ENCODE measurements around the gene SLC8A1. TPM values are rescaled to one million over a fixed set of nuclear protein-coding genes. Genes with fewer than 3 reads are reported as not detected.

The SLC8A1 gene
- total and polyA plus RNA-seq, 2 donors (not counting 1 experiment from before 2014, with no cell fraction given), result 0.07 to 0.20 TPM

DNA sequence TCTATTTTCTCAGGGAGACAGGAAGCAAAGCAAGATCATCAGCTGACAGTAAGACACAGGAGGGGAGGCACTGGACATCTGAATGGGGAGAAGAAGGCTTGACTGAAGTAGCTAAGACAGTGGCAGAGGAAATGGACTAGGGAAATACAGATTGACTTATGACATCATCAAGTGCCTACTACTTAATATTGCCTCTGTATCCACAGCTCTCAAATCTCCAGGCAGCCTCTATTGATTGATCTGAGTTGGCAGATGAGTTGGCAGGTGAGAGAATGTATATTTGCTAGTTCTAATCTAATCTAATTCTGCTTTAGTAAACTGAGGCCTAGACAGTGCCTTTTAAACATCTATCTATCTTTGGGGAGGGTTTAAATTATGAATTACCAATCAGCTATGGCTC lies 242.1 kb downstream of the SLC8A1 start:
- Histone ChIP-seq H3K36me3 (replicated peaks in 1 of 2; ENCODE audit: control extremely low read depth in 1 of 2, control insufficient read depth in 1 of 2, extremely low read depth in 1 of 2, insufficient read depth in 2 of 2, low read length in 1 of 2) (no peaks in the 10 kb centered on the region), H4K20me1 (ENCODE audit: control insufficient read depth, insufficient read depth, low read length, poor library complexity, severe bottlenecking) (no peaks in the 10 kb centered on the region), H3K27me3 (replicated peaks in 1 of 4; ENCODE audit: control extremely low read depth in 1 of 4, control insufficient read depth in 3 of 4, insufficient read depth in 4 of 4, low read length in 3 of 4) (no peaks in the 10 kb centered on the region), H3K4me3 (ENCODE audit: control extremely low read depth in 1 of 5, extremely low read depth in 1 of 5, insufficient read depth in 1 of 5, low read depth in 2 of 5, low read length in 4 of 5) (no peak overlapping the region), H3K4me2 (replicated peaks; ENCODE audit: low read depth, low read length, poor library complexity, severe bottlenecking) (no peak overlapping the region), H3K9me3 (ENCODE audit: control extremely low read depth in 1 of 3, control insufficient read depth in 2 of 3, insufficient read depth in 1 of 3, low read length in 2 of 3) (no peaks in the 10 kb centered on the region), H3K79me2 (ENCODE audit: control insufficient read depth, insufficient read depth, low read length) (no peaks in the 10 kb centered on the region), H3K9ac (ENCODE audit: low read length) (no peak overlapping the region), H2AFZ (ENCODE audit: insufficient read depth, low read depth, low read length, poor library complexity, severe bottlenecking) (no peak overlapping the region), H3K4me1 (ENCODE audit: control insufficient read depth in 2 of 2, insufficient read depth in 2 of 2, low read length in 2 of 2) (no peaks in the 10 kb centered on the region), H3K27ac (ENCODE audit: low read length in 2 of 2) (no peak overlapping the region)
- ChIA-PET CTCF (no interaction called here), POLR2A (no interaction called here)
- DNase-seq (no peak), ATAC-seq (ENCODE audit: low read depth) (no peak)
- peaks cover 5% of the 10 kb centered on the region for H3K4me1 Mint-ChIP-seq
- intact Hi-C loops (cut with micrococcal nuclease), result no loop called here
- no peak overlapping the region for H3K27ac Mint-ChIP-seq
- H3K9me3 Mint-ChIP-seq (ENCODE audit: insufficient read depth), result no peaks in the 10 kb centered on the region
- H3K27me3 Mint-ChIP-seq, result no peaks in the 10 kb centered on the region
- no peak for TF ChIP-seq EZH2 (IDR thresholded peaks at IDR 0.05; ENCODE audit: borderline replicate concordance, insufficient read depth, low read depth, low read length, poor library complexity, severe bottlenecking)
- TF ChIP-seq, protein P1, sequence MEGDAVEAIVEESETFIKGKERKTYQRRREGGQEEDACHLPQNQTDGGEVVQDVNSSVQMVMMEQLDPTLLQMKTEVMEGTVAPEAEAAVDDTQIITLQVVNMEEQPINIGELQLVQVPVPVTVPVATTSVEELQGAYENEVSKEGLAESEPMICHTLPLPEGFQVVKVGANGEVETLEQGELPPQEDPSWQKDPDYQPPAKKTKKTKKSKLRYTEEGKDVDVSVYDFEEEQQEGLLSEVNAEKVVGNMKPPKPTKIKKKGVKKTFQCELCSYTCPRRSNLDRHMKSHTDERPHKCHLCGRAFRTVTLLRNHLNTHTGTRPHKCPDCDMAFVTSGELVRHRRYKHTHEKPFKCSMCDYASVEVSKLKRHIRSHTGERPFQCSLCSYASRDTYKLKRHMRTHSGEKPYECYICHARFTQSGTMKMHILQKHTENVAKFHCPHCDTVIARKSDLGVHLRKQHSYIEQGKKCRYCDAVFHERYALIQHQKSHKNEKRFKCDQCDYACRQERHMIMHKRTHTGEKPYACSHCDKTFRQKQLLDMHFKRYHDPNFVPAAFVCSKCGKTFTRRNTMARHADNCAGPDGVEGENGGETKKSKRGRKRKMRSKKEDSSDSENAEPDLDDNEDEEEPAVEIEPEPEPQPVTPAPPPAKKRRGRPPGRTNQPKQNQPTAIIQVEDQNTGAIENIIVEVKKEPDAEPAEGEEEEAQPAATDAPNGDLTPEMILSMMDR (IDR thresholded peaks at IDR 0.05), result no peak
- H3K4me3 Mint-ChIP-seq, result no peak overlapping the region

DNA sequence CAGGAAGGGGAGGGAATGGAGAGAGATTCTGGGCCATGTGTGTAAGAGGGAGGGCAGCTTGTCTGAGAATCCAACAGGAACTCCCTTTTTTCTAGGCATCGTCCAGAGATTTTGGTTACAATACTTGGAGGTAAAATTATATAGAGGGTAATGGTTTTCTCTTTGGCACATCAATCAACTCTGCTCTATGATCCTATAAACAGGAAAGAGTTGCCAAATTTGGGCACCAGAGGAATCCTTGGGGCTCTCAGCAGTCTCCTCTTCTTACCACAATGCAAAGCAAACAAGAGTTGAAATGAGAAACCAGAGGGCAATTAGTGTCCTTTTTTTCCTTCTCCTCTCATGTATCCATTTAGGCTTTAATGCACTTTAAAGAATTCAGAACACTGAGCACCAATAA lies 243.4 kb downstream of the SLC8A1 start:
- Histone ChIP-seq H3K4me2 (replicated peaks; ENCODE audit: low read depth, low read length, poor library complexity, severe bottlenecking) (no peak overlapping the region), H3K4me3 (ENCODE audit: control extremely low read depth in 1 of 5, extremely low read depth in 1 of 5, insufficient read depth in 1 of 5, low read depth in 2 of 5, low read length in 4 of 5) (no peak overlapping the region), H3K27ac (ENCODE audit: low read length in 2 of 2) (no peak overlapping the region), H3K27me3 (replicated peaks in 1 of 4; ENCODE audit: control extremely low read depth in 1 of 4, control insufficient read depth in 3 of 4, insufficient read depth in 4 of 4, low read length in 3 of 4) (no peaks in the 10 kb centered on the region), H3K9ac (ENCODE audit: low read length) (no peak overlapping the region), H4K20me1 (ENCODE audit: control insufficient read depth, insufficient read depth, low read length, poor library complexity, severe bottlenecking) (no peaks in the 10 kb centered on the region), H3K36me3 (replicated peaks in 1 of 2; ENCODE audit: control extremely low read depth in 1 of 2, control insufficient read depth in 1 of 2, extremely low read depth in 1 of 2, insufficient read depth in 2 of 2, low read length in 1 of 2) (no peaks in the 10 kb centered on the region), H3K9me3 (ENCODE audit: control extremely low read depth in 1 of 3, control insufficient read depth in 2 of 3, insufficient read depth in 1 of 3, low read length in 2 of 3) (no peaks in the 10 kb centered on the region), H2AFZ (ENCODE audit: insufficient read depth, low read depth, low read length, poor library complexity, severe bottlenecking) (no peak overlapping the region), H3K4me1 (ENCODE audit: control insufficient read depth in 2 of 2, insufficient read depth in 2 of 2, low read length in 2 of 2) (no peaks in the 10 kb centered on the region), H3K79me2 (ENCODE audit: control insufficient read depth, insufficient read depth, low read length) (no peaks in the 10 kb centered on the region)
- Mint-ChIP-seq H3K9me3 (ENCODE audit: insufficient read depth) (no peaks in the 10 kb centered on the region), H3K4me1 (peaks cover 5% of the 10 kb centered on the region), H3K4me3 (no peak overlapping the region), H3K27ac (no peak overlapping the region), H3K27me3 (no peaks in the 10 kb centered on the region)
- no peak for ATAC-seq (ENCODE audit: low read depth)
- DNase-seq, result no peak
- CTCF ChIA-PET, result no interaction called here
- TF ChIP-seq EZH2 (IDR thresholded peaks at IDR 0.05; ENCODE audit: borderline replicate concordance, insufficient read depth, low read depth, low read length, poor library complexity, severe bottlenecking), result no peak
- TF ChIP-seq, protein P1 (IDR thresholded peaks at IDR 0.05), result no peak
- intact Hi-C loops (cut with micrococcal nuclease), result no loop called here
- no CpG with 5 or more reads among the region's 1 CpG for WGBS (ENCODE audit: insufficient coverage)
- POLR2A ChIA-PET, result no interaction called here

Measured in B cell (primary cell).